ENCODE data around the gene MICU1. TPM values are rescaled to one million over a fixed set of nuclear protein-coding genes. Genes with fewer than 3 reads are reported as not detected.

The MICU1 gene
- polyA plus RNA-seq, 2 of the 4 experiments (the other 2 are of a cell fraction), result 54.5 to 58.6 TPM

DNA sequence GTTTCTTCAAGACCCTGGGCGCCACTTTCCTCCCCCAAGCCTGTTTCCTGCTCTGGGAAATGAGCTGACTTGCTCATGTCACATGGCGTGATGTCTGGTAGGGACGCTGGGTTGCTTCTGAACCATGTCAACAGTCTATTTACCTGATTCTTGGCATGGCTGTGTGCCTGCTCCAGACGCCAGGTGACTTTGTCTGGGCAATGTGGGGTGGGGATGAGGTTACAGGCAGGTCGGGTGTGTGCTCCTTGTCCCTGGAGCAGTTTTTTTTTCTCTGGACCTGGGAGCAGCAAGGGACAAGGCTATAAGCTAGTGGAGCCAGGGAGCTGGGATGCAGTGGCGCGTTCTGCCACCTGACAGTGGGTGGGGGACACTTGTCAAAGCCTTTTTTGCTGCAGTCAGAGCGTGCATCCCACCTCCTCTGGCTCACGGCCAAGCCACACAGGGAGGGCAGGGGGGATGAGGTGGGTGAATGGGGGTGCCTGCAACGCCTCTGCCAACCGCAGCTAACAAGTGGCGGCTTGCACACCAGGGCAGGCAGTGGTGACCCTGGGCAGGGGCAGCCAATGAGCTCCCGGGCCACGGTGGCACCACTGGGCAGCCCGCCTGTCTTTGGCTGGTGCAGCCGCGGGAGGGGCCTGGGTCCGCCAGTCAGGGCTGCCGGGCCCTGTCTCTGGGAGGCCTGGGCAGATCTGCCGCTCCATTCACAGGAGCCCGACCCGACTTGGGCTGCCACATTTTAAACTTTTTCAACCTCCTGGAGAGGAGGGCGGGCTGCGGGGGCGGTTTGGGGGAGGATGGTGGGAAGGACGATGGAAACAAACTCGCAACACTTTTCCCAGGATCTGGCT lies 294.1 kb downstream of the MICU1 start:
- FAIRE-seq (no peak), ATAC-seq (peak in 1 of 2 experiments; percentile 34; a peak in 3 of 6 replicates), DNase-seq (ENCODE audit: low read depth in 1 of 2, low spot score in 1 of 2) (peak in 1 of 2 experiments; percentile 64)
- Histone ChIP-seq H3K27ac (peak overlapping the region; percentile 58 to 77), H3K9me3 (no peaks in the 10 kb centered on the region), H3K4me2 (peak overlapping the region; percentile 29; the same call in 1 of the 3 replicates), H3K4me3 (no peak overlapping the region), H3K4me1 (peaks cover 76% of the 10 kb centered on the region)
- CTCF ChIA-PET, result interaction anchor here (1.0 to 6.3 kb wide), 11 partner anchors 11 to 415 kb away, joined by 3 to 44 read pairs (median 4); no protein-coding TSS in a partner anchor
- POLR2A ChIA-PET, result interaction anchor here (0.7 to 2.7 kb wide), 5 partner anchors 10 to 97 kb away, joined by 3 to 16 read pairs (median 4); partner anchors contain the start of gene DDIT4
- WGBS (ENCODE audit: missing lambda C conversion rate), result 72% methylated on average over 20 of the region's 27 CpGs
- TF ChIP-seq NR3C1 (IDR thresholded peaks at IDR 0.05), result no peak
- TF ChIP-seq, protein P1, sequence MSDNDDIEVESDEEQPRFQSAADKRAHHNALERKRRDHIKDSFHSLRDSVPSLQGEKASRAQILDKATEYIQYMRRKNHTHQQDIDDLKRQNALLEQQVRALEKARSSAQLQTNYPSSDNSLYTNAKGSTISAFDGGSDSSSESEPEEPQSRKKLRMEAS (IDR thresholded peaks at IDR 0.05), result 0 out of 2 replicates have a peak, but pooled peaks have one; percentile 20
- TF ChIP-seq RFX5 (IDR thresholded peaks at IDR 0.05), result 0 out of 2 replicates have a peak, but pooled peaks have one; percentile 64

DNA sequence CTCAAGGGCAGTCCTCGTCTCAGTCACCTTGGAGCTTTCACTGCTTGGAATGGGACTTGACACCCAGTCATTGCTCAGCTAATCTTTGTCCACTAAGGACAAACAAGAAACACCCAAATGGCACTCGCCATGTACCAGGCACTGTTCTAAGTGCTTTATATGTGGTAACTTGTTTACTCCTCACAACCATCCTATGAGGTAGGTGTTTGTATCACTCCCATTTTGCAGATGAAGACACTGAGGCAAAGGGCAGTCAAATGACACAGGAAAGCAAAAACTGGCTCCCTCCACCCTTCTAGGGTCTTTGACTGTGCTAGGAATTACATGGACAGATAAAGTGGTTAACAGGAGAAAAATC lies 295.8 kb downstream of the MICU1 start:
- CTCF ChIA-PET, result interaction anchor here (0.9 to 6.3 kb wide), 10 partner anchors 9 to 374 kb away, joined by 3 to 89 read pairs (median 14); partner anchors contain the start of gene DDIT4
- FAIRE-seq (no peak), ATAC-seq (no peak), DNase-seq (ENCODE audit: low read depth in 1 of 2, low spot score in 1 of 2) (no peak)
- peaks cover 67% of the 10 kb centered on the region for H3K4me1 ChIP-seq
- H3K9me3 ChIP-seq, result no peaks in the 10 kb centered on the region
- TF ChIP-seq KDM1A (IDR thresholded peaks at IDR 0.05; ENCODE audit: low read depth) (peak; percentile 80), RAD21 (conservative IDR thresholded peaks at IDR 0.05 in 1 of 2, IDR thresholded peaks at IDR 0.05 in 1 of 2) (no peak), EHF (CRISPR knock-in tag; IDR thresholded peaks at IDR 0.05) (no peak)
- TF ChIP-seq, protein P2, sequence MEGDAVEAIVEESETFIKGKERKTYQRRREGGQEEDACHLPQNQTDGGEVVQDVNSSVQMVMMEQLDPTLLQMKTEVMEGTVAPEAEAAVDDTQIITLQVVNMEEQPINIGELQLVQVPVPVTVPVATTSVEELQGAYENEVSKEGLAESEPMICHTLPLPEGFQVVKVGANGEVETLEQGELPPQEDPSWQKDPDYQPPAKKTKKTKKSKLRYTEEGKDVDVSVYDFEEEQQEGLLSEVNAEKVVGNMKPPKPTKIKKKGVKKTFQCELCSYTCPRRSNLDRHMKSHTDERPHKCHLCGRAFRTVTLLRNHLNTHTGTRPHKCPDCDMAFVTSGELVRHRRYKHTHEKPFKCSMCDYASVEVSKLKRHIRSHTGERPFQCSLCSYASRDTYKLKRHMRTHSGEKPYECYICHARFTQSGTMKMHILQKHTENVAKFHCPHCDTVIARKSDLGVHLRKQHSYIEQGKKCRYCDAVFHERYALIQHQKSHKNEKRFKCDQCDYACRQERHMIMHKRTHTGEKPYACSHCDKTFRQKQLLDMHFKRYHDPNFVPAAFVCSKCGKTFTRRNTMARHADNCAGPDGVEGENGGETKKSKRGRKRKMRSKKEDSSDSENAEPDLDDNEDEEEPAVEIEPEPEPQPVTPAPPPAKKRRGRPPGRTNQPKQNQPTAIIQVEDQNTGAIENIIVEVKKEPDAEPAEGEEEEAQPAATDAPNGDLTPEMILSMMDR (IDR thresholded peaks at IDR 0.05), result no peak
- POLR2A ChIA-PET, result interaction anchor here (1.8 to 3.0 kb wide), 4 partner anchors 9 to 57 kb away, joined by 9 to 18 read pairs (median 12); partner anchors contain the start of gene DDIT4
- H3K4me3 ChIP-seq, result no peak overlapping the region
- H3K27ac ChIP-seq, result peak overlapping the region; percentile 89 to 93
- 89% methylated on average over 2 of the region's 2 CpGs for WGBS (ENCODE audit: missing lambda C conversion rate)
- H3K4me2 ChIP-seq, result no peak overlapping the region; the same call in 2 of the 3 replicates

DNA sequence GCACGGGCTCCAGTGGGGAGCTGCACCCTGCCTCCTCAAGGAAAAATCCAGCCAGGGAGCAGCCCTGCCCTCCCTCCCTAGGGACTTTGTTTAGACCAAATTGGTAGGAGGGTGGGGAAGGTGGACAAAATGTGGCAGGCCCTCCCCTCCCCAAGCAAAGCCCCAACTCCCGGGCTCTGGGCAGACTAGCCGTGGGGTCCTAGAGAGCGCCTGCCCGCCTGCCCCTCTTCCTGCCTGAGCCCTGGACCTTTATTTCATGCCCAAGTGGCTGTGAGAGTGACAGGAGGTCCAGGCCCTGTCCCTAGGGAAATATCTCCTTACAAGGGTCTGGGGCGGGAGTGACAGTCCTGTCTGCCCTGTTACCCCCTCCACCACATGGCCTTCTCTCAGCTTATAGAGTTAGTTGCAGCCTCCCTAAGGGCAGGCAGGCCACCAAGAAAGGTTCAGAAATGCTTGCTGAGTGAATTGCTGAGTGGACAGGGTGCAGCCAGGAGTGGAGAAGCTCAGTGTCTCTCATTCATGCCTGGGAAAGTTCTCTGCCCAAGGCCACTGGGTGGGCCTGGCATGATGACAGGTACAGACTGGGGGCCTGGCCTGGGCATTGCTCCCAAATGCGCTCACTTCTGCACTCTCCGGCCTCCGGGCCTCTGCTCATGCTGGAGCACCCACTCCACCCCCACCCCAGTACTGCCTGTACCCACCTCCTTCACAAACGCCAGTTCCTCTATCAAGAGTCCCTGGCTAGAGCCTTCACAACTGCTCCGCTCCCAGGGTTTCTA lies 296.4 kb downstream of the MICU1 start:
- H3K4me2 ChIP-seq, result peak overlapping the region; percentile 7; the same call in 1 of the 3 replicates
- peak overlapping the region; percentile 89 to 93 for H3K27ac ChIP-seq
- CTCF ChIA-PET, result interaction anchor here (0.8 to 6.3 kb wide), 20 partner anchors 9 to 433 kb away, joined by 3 to 89 read pairs (median 10); partner anchors contain the start of gene DDIT4

DNA sequence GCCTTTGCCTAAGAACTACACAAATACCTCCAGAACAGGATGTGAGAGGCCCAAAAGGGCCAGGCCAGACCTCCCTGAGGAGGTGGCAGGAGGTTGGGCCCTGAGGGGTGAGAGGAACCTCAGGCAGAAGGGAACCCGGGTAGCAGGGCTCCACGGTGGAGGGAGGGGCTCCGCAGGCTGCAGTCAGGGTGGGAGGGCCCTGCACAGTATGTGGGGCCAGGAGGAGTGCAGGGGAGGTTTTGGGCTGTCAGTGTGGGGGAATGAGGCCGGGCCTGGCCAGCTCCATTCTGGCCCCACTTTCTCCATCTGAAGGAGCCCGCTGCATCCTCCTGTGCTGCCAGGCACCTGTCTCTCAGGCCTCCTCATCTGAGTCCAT lies 297.1 kb downstream of the MICU1 start:
- ChIA-PET POLR2A (interaction anchor here (0.6 to 3.0 kb wide), 5 partner anchors 8 to 55 kb away, joined by 4 to 18 read pairs (median 11); partner anchors contain the start of gene DDIT4), CTCF (interaction anchor here (0.5 to 6.3 kb wide), 42 partner anchors 10 to 432 kb away, joined by 3 to 89 read pairs (median 6); partner anchors contain the start of gene DDIT4)
- peaks cover 72% of the 10 kb centered on the region for H3K4me1 ChIP-seq
- FAIRE-seq (no peak), DNase-seq (ENCODE audit: low read depth in 1 of 2, low spot score in 1 of 2) (no peak), ATAC-seq (peak; percentile 15 to 18; a peak in 5 of 6 replicates)
- H3K27ac ChIP-seq, result peak overlapping the region; percentile 89 to 93
- peak overlapping the region; percentile 49 for H3K4me2 ChIP-seq
- H3K4me3 ChIP-seq, result no peak overlapping the region
- no peaks in the 10 kb centered on the region for H3K9me3 ChIP-seq
- WGBS (ENCODE audit: missing lambda C conversion rate), result 53% methylated on average over 5 of the region's 5 CpGs
- TF ChIP-seq CBX8 (IDR thresholded peaks at IDR 0.05) (no peak), EHF (CRISPR knock-in tag; IDR thresholded peaks at IDR 0.05) (no peak), ESRRA (IDR thresholded peaks at IDR 0.05; ENCODE audit: borderline replicate concordance, low read length) (no peak), FOXS1 (CRISPR knock-in tag; IDR thresholded peaks at IDR 0.05) (no peak), PHF8 (IDR thresholded peaks at IDR 0.05; ENCODE audit: borderline replicate concordance, low read depth) (no peak)
- TF ChIP-seq, protein P3, sequence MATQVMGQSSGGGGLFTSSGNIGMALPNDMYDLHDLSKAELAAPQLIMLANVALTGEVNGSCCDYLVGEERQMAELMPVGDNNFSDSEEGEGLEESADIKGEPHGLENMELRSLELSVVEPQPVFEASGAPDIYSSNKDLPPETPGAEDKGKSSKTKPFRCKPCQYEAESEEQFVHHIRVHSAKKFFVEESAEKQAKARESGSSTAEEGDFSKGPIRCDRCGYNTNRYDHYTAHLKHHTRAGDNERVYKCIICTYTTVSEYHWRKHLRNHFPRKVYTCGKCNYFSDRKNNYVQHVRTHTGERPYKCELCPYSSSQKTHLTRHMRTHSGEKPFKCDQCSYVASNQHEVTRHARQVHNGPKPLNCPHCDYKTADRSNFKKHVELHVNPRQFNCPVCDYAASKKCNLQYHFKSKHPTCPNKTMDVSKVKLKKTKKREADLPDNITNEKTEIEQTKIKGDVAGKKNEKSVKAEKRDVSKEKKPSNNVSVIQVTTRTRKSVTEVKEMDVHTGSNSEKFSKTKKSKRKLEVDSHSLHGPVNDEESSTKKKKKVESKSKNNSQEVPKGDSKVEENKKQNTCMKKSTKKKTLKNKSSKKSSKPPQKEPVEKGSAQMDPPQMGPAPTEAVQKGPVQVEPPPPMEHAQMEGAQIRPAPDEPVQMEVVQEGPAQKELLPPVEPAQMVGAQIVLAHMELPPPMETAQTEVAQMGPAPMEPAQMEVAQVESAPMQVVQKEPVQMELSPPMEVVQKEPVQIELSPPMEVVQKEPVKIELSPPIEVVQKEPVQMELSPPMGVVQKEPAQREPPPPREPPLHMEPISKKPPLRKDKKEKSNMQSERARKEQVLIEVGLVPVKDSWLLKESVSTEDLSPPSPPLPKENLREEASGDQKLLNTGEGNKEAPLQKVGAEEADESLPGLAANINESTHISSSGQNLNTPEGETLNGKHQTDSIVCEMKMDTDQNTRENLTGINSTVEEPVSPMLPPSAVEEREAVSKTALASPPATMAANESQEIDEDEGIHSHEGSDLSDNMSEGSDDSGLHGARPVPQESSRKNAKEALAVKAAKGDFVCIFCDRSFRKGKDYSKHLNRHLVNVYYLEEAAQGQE (IDR thresholded peaks at IDR 0.05), result no peak
- TF ChIP-seq, protein P4, sequence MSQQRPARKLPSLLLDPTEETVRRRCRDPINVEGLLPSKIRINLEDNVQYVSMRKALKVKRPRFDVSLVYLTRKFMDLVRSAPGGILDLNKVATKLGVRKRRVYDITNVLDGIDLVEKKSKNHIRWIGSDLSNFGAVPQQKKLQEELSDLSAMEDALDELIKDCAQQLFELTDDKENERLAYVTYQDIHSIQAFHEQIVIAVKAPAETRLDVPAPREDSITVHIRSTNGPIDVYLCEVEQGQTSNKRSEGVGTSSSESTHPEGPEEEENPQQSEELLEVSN (IDR thresholded peaks at IDR 0.05; ENCODE audit: borderline replicate concordance, low read depth), result no peak

More for the DNA sequence above, 296.4 kb downstream of the MICU1 start:
- no peaks in the 10 kb centered on the region for H3K9me3 ChIP-seq
- FAIRE-seq, result no peak
- no peak overlapping the region for H3K4me3 ChIP-seq
- H3K4me1 ChIP-seq, result peaks cover 68% of the 10 kb centered on the region
- no peak for DNase-seq (ENCODE audit: low read depth in 1 of 2, low spot score in 1 of 2)
- POLR2A ChIA-PET, result interaction anchor here (1.8 to 3.0 kb wide), 4 partner anchors 9 to 56 kb away, joined by 9 to 18 read pairs (median 12); partner anchors contain the start of gene DDIT4
- ATAC-seq, result peak in 1 of 2 experiments; percentile 9; a peak in 4 of 6 replicates
- peak; percentile 49 for TF ChIP-seq MAFK (IDR thresholded peaks at IDR 0.05; ENCODE audit: partially characterized antibody)
- TF ChIP-seq, protein P5, sequence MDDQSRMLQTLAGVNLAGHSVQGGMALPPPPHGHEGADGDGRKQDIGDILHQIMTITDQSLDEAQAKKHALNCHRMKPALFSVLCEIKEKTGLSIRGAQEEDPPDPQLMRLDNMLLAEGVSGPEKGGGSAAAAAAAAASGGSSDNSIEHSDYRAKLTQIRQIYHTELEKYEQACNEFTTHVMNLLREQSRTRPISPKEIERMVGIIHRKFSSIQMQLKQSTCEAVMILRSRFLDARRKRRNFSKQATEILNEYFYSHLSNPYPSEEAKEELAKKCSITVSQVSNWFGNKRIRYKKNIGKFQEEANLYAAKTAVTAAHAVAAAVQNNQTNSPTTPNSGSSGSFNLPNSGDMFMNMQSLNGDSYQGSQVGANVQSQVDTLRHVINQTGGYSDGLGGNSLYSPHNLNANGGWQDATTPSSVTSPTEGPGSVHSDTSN (IDR thresholded peaks at IDR 0.05), result no peak
- WGBS (ENCODE audit: missing lambda C conversion rate), result 93% methylated on average over 11 of the region's 11 CpGs

Data from A549 (cell line).